DMS 273 (cell line): ENCODE measurements around the gene PEX5L.
"Not testable (repeated sequence)": the region's sequence is repeated elsewhere in the genome, so short reads cannot be mapped to it uniquely, and the experiment has no call there.

Experiments used
- DNase-seq: peaks from one replicate; lab custom pipeline; 2025; ENCODE audit not compliant: unreplicated experiment; lab: John Stamatoyannopoulos, UW

The PEX5L gene

GRCh38 chr3:180017846-180018245 is 18.9 kb downstream of the PEX5L start:
- DNase-seq: no peak

- peak; percentile 22 for DNase-seq
These were observed 24.8 kb downstream of the PEX5L start for GRCh38 chr3:180011927-180012326.

- not testable (repeated sequence) for DNase-seq
These were observed 28.4 kb downstream of the PEX5L start for GRCh38 chr3:180008318-180008717.

GRCh38 chr3:180004542-180004941 is 32.2 kb downstream of the PEX5L start:
- peak; percentile 22 for DNase-seq

- no peak for DNase-seq
These were observed 34.7 kb downstream of the PEX5L start for GRCh38 chr3:180002006-180002405.

GRCh38 chr3:180000500-180000899 is 36.2 kb downstream of the PEX5L start:
- no peak for DNase-seq

GRCh38 chr3:179995406-179995805 is 41.3 kb downstream of the PEX5L start:
- DNase-seq: no peak

GRCh38 chr3:179991883-179992282 is 44.9 kb downstream of the PEX5L start:
- DNase-seq: no peak

GRCh38 chr3:179991104-179991503 is 45.6 kb downstream of the PEX5L start:
- DNase-seq: no peak

- DNase-seq: no peak
These were observed 55.1 kb downstream of the PEX5L start for GRCh38 chr3:179981646-179982045.

- no peak for DNase-seq
These were observed 59.4 kb downstream of the PEX5L start for GRCh38 chr3:179977356-179977755.

GRCh38 chr3:179973931-179974361 is 62.8 kb downstream of the PEX5L start:
- no peak for DNase-seq

- DNase-seq: peak; percentile 21
These were observed 63.8 kb downstream of the PEX5L start for GRCh38 chr3:179972881-179973423.

- peak; percentile 31 for DNase-seq
These were observed 65.5 kb downstream of the PEX5L start for GRCh38 chr3:179971280-179971679.

- peak; percentile 17 for DNase-seq
These were observed 66.0 kb downstream of the PEX5L start for GRCh38 chr3:179970746-179971145.

- DNase-seq: peak; percentile 53
These were observed 67.2 kb downstream of the PEX5L start for GRCh38 chr3:179969525-179969924.

- DNase-seq: peak; percentile 33
These were observed 69.1 kb downstream of the PEX5L start for GRCh38 chr3:179967622-179968021.

GRCh38 chr3:179964890-179965289 is 71.8 kb downstream of the PEX5L start:
- DNase-seq: no peak

- no peak for DNase-seq
These were observed 73.9 kb downstream of the PEX5L start for GRCh38 chr3:179962629-179963387.

- DNase-seq: no peak
These were observed 75.0 kb downstream of the PEX5L start for GRCh38 chr3:179961703-179962078.

- DNase-seq: no peak
These were observed 75.5 kb downstream of the PEX5L start for GRCh38 chr3:179961071-179961702.

GRCh38 chr3:179958759-179959158 is 78.0 kb downstream of the PEX5L start:
- DNase-seq: no peak
